ENCODE measurements around the gene TFIP11.

The TFIP11 gene

DNA sequence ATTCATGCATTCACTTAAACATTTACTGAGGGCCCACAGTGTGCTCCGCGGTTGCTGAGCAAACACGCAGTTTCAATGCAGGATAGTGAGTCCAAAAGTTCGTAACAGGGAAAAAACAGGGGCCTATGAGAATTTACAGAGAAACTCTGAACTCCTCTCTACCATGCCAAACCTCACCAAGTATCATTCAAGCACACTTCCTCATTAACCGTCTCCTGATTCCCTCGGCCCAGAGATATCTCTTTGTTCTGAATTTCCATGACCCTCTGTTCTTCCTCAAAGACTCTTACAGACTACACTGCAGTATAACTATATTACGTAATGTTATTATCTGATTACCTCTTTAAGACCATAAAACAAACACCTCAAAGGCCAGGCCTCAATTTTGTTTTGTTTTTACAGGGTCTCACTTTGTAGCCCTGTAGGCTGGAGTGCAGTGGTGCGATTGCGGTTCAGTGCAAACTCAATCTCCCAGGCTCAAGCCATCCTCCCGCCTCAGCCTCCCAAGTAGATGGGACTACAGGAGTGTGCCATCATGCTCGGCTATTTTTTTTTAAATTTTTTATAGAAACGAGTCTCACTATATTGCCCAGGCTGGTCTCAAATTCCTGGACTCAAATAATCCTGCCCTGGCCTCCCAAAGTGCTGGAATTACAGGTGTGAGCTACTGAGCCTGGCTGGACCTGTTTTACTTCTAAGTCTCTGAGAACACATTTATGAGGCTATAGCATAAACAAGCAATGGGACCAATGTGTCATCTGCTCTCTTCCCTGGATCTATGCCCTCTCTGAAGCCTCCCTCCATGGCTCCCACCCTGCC lies 32.3 kb downstream of the TFIP11 start:
- no peak for DNase-seq (ENCODE audit: low read depth in 3 of 3)

DNA sequence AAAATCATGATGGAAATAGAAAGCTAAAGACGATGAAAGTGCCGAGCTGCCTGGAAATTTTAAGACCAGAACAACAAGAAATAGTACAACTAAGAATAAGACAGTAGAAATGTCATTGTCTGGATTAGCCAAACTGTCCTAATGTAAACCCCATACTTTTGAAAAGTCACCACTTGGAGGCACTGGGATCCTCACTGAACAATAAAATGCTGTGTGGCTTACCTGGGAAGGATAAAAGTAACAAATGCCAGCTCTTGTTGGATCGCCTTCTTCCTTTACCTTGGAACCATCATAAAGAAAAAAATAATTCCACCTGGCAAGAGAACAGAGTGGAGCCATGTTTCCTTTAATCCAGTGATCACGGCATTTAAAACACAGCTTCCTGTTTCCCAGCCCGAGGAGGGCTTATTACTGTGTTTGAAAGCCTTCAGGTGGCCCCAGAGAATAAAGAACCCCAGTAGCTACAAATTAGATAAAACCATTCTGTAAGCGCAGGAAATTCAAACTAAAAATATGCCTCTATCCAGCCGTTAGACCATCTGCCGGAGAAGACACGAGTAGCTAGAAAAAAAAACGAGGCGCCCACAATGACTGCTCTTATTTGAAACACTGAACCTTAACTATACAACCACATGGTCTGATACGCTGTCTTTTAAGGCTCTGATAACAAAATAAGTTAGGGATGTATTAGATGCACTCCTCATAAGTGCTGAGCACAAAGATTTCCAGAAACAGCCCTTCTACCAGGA lies 33.1 kb downstream of the TFIP11 start:
- no peak for DNase-seq (ENCODE audit: low read depth in 3 of 3)

DNA sequence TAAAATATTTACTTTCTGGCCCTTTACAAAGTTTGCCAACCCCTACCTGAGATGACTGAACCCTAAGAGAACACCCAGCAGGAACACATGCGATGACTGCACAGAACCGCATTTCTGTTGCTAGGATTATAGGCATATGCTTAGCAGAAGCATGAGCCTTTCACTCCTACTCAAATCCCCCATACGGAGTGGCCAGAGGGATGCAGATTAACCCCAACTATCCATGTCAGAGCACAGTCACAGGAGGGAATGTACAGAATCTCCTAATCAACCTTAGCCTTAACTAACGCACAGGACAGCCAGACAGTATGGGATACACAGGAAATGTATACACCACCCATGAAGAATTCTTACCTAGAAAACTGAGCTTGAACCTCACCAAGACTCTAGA lies 34.9 kb downstream of the TFIP11 start:
- no peak for DNase-seq (ENCODE audit: low read depth in 3 of 3)

DNA sequence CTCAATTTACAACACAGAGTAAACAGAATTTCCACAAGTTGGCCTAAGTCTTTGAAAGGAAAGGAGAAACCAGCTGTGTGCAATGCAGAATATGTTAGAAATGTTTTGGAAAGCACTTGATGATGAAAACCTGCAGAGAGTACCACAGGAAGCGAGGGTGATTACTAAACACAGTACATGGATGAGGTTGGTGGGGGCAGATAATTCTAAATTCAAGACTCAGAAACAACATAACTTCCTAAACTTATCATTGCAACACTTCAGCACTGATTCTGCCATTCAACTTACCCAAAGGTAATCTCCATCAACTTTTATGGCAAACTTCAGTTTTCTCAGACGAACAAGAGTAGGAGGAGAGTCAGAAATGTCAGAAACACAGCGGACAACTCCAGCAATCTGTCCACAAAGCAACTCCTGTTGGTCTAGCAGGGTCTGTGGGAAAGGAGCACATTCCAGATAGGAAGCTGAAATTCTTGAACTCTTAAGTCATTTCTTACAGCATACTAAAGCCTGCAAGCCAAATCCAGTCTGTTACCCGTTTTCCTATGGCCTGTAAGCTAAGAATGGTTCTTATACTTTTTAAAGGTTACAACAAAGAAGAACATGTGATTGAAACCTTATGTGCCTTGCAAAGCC lies 35.5 kb downstream of the TFIP11 start:
- DNase-seq (ENCODE audit: low read depth in 3 of 3): no peak

DNA sequence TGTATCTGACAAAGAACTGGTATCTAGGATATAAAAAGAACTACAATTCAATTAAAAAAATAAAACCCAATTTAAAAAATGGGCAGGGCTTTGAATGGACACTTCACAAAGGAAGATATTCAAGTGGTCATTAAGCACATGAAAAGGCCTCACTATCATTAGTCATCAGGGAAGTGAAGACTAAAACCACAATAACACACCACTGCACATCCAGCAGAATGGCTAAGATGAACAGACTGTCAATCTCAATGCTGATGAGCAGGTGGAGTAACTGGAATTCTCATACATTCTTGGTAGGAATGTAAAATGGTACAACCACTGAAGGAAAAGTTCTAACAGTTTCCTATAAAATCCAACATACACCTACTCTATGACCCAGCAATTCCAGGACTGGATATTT lies 37.6 kb downstream of the TFIP11 start:
- DNase-seq (ENCODE audit: low read depth in 3 of 3): no peak

DNA sequence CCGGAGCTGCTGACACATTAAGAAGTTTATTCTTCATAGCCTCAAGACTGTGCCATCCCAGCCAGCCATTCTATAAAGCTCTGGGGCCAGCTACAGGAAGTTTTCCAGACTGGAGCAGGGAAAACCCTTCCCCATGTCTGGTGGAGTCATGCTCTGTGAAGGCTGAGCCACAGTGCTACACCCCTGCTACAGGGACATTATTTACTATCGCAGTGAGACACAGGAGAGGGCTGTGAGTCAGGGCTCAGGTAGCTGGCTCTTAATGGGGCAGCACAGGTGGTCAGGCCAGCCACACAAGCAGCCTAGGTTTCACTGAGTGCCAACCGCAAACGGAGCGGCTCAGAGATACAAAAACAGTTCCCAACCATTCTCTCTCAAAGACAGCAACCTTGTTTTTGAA lies 40.8 kb downstream of the TFIP11 start:
- no peak for DNase-seq (ENCODE audit: low read depth in 3 of 3)

DNA sequence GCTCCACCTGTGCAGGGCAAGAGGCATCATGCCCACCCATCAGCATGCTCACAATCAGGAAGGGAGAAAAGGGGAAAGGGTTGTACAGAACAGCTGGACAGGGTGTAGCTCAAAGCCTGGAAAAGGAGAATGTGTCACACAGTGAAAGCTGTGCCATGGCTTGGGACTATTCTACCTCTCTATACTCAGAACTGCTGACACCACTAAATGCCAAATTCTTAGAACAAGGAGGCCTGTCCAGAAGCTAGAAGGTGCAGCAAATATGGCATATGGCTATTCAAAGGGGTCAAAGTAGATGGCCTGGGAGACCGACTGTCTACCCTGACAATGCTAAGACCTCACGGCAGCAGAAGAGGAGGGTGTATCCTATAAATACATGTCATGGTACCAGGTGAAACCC lies 41.5 kb downstream of the TFIP11 start:
- DNase-seq (ENCODE audit: low read depth in 3 of 3): no peak

DNA sequence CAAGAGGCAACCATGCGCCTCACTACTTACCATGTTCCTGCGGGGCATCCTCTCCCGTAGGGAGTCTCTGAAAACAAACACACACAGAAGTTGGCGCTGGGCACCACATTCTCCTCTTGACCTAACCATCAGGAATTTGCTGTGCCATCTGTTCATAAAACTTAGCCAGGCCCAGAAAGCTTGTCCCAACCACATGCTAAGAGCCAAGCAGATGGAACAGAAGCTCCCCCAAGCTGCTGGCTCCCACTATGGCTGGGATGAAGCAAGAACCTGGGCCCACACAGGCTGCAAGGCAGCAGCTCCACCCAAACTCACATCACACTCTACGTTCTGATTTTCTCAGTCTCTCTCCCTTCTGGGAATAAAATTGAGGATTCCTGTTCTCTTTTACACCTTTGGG lies 46.1 kb downstream of the TFIP11 start:
- DNase-seq (ENCODE audit: low read depth in 3 of 3): no peak

DNA sequence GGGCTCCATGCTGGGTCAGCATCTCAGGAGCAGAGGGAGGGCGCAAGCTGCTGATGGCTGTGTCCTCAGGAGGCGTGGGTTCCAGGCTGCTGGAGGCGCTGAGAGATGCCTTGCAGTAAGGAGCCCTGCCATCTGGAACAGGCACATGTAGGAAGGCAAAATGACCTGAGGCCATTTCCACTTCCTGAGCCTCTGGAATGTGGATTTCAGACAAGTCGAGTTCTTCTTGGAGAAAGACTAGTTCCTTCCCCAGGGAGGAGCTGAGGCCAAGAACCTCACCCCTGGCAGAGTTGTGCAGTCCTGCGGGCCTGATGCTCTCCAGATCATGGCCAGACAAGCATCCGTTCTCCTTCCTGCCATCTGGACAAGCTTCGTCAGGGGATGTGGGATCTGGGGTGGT lies 48.0 kb downstream of the TFIP11 start:
- no peak for DNase-seq (ENCODE audit: low read depth in 3 of 3)

DNA sequence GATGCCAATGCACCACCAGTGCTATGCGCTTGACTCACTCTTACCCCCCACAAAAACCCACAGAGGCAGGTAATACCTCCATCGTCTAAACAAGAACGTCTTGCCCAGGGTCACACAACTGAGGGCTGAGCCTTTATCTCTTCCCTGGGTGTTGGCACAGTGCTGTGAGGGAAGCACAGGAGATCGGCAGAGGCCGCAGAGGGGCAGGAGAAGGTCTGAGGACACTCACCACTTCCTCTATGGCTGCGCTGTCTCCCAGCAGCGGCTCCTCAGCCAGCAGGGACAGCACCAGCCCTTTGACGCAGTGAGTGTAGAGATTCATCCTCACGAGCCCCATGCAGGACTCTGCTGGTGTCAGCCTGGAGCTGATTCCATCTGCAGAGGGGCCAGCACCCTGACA lies 48.6 kb downstream of the TFIP11 start:
- no peak for DNase-seq (ENCODE audit: low read depth in 3 of 3)

DNA sequence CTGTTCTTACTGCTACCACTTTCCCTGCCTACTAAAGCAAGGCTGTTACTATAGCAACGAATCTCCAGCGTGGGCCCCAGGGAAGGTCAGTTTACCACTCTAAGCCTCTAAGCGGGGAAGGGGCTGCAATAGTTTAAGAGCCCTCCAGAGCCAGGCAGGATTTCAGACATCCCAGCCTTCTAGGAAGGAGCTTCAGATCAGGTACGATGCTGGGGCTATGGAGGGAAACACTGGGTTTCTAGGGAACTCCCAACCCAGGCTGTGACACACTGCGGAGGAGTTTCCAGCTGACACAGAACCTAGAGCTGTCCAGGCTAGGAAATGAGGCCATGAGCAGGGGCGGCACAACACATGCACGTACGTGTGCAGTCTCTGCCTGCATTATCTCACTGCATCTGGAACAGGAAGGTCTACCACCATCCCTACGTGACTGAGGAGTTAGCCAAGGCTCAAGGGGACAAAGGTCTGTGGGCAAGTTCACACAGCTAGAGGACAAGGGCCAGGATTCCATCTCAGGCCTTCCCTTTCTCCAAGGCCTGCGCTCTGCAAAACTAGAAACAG lies 49.1 kb downstream of the TFIP11 start:
- no peak for DNase-seq (ENCODE audit: low read depth in 3 of 3)

DNA sequence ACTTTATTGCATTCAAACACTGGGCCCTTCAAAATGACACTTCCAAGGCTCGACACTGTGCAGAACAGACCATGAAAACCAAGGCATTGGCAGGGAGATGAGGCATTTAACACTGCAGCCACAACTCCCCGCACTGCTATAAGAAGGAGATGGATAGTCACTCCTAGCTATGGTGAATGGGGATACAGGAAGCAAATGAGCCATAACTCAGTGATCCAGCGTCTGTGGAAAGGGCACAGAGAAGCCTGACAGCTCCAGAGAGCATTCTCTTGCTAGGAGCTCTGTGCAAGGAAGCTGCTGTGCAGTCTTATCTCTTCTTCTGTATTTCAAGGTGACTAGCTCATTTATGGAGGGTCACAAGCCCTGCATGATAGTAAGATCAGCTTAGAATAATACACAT lies 49.6 kb downstream of the TFIP11 start:
- no peak for DNase-seq (ENCODE audit: low read depth in 3 of 3)

DNA sequence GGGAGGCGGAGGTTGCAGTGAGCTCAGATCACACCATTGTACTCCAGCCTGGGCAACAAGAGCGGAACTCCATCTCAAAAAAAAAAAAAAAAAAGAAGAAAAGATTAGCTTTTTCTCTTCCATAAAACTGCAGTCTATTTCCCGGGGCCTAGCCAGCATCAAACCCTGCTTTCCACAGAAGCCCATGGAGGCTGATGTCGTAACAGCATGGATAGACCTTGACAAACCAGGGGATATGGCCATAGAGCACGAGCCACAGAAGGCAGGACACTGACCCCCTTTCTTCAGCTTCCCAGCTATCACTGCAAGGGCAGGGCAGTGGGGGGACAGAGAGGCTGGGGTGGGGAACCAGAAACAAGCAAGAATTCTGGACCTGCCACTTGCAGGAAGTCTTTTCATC lies 50.2 kb downstream of the TFIP11 start:
- no peak for DNase-seq (ENCODE audit: low read depth in 3 of 3)

DNA sequence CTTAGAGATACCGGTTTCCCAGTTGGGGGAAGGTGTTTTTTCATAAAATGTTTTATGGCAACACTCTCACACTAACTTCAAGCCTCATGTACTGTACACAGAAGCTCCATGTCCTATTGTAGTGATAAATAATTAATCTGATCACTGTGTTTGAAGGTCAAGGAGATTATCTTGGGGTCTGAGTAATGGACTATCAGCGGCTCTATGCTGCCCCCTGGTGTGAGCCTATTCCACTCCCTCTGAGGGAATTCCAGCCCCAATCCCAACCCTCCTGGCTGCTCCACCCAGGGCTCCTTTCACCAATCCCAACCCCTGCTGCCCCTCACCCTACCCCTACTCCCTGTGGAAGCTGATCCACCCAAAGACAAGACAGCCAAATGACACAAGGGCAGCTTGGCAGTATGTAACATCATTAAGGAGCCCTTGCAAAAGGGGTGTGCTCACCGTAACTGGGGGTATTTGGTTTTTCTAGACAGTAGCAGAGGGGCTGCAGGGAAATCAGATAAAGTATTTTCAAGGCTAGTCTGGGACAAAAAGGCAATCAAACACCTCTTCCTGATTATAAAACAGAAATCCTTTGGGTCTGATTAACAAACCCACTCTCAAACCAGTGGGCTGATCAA lies 51.0 kb downstream of the TFIP11 start:
- no peak for DNase-seq (ENCODE audit: low read depth in 3 of 3)

DNA sequence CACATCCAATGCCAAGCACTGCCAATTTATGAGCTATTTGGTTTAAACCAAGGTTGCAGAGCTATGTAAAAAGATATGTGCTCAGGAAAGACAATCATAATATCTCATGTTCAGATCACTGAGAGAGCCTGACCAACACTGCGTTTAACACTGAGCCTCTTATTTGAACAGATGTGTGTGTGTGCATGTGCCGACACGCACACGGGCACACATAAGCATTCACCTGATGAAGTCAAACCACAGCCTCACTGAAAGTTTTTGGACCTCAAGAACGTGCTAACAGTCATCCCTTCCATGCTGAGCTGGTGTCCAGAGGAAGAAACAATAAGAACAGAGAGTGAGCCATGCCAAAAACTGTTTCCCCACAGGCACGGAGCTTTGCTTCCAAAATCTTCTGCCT lies 52.1 kb downstream of the TFIP11 start:
- no peak for DNase-seq (ENCODE audit: low read depth in 3 of 3)

DNA sequence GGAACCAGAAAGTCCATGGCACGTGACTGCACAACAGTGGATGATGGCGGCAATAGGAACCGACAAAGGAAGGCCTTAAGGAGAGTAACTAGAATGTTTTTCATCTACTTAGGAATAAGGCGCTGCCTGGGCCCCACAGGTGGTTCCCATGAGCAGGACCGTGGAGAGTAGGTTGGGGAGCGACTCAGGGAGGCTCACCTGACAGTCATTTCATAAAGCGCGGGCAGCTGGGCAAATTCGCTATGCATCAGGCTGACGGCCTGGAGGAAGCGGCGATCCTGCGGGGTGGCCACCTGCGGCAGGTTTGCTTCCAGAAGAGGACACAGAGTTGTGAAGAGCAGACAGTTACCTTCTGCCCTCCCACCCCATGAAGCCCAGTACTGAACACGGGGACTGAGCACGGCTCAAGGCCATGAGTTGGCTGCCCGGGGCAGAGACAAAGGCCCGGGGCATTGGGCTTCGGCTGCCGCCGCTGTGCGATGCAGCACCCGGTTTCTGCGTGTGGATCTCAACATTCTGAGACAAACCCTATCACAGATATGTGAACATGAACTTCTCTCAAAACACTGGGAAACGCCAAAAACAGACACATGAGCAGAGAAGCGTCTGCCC lies 54.5 kb downstream of the TFIP11 start:
- no peak for DNase-seq (ENCODE audit: low read depth in 3 of 3)

DNA sequence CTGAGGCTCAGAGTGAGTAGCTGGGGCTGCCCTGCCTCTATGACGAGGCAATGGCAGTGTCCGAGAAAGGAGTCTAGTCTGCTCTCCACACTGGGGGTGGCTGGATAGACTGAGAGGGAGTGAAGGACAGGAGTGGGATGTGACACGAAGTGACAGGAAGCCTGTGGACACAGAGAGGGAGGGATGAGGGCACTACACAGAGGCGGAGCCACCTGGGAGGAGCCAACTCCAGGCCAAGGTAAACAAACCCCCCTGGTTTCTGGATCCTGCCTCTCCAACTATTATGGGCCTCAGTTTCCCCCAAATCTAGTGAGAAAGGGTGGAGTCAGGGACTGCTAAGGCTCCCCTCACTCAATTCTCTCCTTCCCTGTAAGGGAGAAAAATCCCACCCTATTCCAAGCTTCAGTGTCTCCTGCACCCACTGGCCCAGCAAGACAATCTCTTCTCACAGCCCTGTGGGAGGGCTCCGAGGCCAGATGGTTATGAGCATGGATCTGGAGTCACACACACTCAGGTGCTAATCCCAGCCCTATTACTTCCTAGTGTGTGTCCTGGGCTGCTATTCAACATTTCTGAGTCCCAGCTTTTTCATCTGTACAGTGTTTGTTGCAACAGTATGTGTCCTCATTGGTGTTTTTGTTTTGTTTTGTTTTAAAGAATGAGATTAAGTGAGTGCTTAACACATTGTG lies 58.3 kb downstream of the TFIP11 start:
- no peak for DNase-seq (ENCODE audit: low read depth in 3 of 3)

DNA sequence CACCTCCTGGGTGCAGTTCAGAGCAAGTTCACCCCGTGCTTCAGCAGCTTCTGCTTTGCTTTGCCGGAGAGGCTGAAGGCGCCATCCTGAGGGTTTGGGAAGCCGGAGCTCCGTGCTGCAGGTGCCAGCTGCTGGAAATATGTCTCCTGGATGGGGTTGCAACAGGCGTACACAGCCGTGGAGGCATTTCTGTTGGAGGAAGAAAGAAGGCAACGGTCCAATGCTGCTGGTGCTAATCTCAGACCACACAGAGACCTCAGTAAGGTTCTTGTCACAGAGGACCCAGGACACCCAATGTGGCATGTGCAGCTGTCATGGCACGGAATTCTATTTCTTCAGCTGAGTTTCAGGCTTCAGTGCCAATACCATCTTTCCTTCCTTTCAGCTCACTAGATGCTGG lies 59.1 kb downstream of the TFIP11 start:
- no peak for DNase-seq (ENCODE audit: low read depth in 3 of 3)

DNA sequence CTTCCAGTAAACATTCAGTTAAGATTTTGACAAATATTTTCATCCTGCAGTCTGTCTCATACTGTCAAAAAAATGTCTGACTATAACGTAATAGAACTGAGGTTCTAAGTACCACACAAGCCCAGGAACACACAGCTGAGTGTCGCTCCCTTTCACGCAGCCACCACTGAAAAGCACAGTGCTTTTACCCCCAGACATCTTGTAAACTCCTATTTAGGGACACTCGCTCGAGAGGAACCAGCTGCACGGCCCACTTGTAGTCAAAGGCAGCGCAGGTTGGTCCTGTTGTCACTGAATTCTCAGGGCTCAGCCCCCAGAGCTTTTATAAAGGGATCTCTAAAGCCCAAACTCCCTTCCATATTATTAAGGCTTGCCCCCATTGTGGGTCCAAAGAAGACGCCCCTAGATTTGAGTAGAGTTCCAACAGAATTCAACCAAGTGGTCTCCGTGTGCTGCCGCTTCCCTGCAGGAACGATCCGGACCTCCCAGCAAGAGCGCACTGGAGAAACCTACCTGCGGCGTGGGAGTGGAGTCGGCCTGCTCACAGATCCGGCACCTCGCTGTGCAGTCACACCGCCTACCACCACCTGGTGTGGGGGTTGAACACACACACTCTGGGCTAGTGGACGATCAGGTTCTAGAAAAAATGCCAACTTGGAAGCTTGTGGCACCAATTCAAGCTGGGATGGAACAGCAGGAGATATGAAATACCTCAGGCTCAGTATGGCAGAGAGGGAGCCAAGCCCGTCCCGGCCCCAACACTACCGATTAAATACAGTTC lies 59.8 kb downstream of the TFIP11 start:
- no peak for DNase-seq (ENCODE audit: low read depth in 3 of 3)

DNA sequence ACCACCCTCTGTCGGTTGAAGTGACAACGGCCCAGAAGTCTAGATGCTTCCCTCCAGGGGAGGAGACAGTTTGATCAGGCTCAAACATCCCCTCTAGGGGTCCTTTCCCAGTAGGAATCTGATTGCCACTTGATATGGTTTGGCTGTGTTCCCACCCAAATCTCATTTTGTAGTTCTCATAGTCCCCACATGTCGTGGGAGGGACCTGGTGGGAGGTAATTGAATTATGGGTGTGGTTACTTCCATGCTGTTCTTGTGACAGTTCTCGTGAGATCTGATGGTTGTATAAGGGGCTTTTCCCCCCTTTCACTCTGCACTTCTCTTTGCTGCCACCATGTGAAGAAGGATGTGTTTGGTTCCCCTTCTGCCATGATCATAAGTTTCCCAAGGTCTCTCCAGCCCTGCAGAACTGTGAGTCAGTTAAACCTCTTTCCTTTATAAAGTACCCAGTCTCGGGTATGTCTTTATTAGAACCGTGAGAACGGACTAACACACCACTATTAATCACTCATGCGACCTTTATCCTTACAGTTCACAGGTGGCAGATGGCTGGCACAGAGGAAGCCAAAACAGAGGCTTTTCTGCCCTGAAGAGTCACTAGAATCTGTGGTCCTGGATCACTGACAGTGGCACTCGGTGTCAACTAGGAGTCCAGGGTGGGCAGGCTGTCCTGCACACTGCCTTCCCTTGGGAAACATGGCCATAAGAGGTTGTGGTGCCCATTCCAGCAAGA lies 61.7 kb downstream of the TFIP11 start:
- no peak for DNase-seq (ENCODE audit: low read depth in 3 of 3)

Measured in stimulated activated CD4-positive, alpha-beta T cell treated with anti-CD3 and anti-CD28 coated beads, TNF-alpha, amount 100 ng/mL, for 4 hours (primary cell).